ENCODE results near the gene GAL3ST1.

GAL3ST1 gene

GRCh38 chr22:30607939-30608338 lies 33.5 kb upstream of the GAL3ST1 start:
- no peaks in the 10 kb centered on the region for H3K9me3 ChIP-seq (ENCODE audit: control insufficient read depth, low read length)
- H3K9ac ChIP-seq (ENCODE audit: low read length): no peak overlapping the region
- no peaks in the 10 kb centered on the region for H3K36me3 ChIP-seq (ENCODE audit: control insufficient read depth, insufficient read depth, low read length, severe bottlenecking)
- no peaks in the 10 kb centered on the region for H3K27me3 ChIP-seq (replicated peaks; ENCODE audit: control insufficient read depth, insufficient read depth, low read length)
- DNase-seq (ENCODE audit: low read depth): no peak
- no peak overlapping the region for H3K4me3 ChIP-seq (ENCODE audit: low read length)
- H3K4me1 ChIP-seq (ENCODE audit: control insufficient read depth, insufficient read depth, low read length): peaks cover 29% of the 10 kb centered on the region

DNA sequence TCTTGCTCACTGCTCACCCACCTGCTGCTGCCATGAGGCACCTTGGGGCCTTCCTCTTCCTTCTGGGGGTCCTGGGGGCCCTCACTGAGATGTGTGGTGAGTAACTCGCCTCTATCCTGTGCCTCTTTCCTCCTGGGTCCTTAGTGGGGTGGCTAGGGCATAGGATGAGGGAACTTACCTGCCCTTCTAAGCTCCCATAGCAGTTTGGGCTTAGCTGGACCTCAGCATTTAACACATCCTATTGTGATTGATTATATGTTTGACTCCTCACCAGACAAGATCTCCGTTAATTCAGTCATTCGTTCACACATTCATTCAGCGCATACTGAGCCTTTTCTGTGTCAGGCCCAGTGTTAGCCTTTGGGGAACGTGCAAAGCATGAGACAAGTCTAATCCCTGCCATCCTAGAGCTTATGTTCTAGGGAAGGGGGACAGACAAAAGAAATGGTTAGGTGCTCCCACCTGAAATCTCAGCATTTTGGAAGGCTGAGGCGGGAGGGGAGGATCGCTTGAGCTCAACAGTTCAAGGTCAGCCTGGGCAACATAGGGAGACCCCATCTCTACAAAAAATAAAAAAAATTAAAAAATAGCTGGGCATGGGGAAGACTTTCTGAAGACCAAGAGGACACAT lies 33.0 kb upstream of the GAL3ST1 start:
- DNase-seq (ENCODE audit: low read depth): no peak
- H3K9me3 ChIP-seq (ENCODE audit: control insufficient read depth, low read length): no peaks in the 10 kb centered on the region
- peak overlapping the region; percentile 89 for H3K4me3 ChIP-seq (ENCODE audit: low read length)
- H3K4me1 ChIP-seq (ENCODE audit: control insufficient read depth, insufficient read depth, low read length): peaks cover 29% of the 10 kb centered on the region
- H3K9ac ChIP-seq (ENCODE audit: low read length): peak overlapping the region; percentile 86
- H3K36me3 ChIP-seq (ENCODE audit: control insufficient read depth, insufficient read depth, low read length, severe bottlenecking): no peaks in the 10 kb centered on the region
- no peaks in the 10 kb centered on the region for H3K27me3 ChIP-seq (replicated peaks; ENCODE audit: control insufficient read depth, insufficient read depth, low read length)

GRCh38 chr22:30606455-30607299 lies 32.2 kb upstream of the GAL3ST1 start, which contains the start of gene TCN2:
TSS of gene TCN2 (plus strand) at chr22:30607174. CDS start at chr22:30607332, 158 bp downstream.
- Histone ChIP-seq H3K27me3 (replicated peaks; ENCODE audit: control insufficient read depth, insufficient read depth, low read length) (no peaks in the 10 kb centered on the region), H3K4me3 (ENCODE audit: low read length) (peak within 1 kb of the TSS; percentile 89), H3K9ac (ENCODE audit: low read length) (peak within 1 kb of the TSS; percentile 86), H3K36me3 (ENCODE audit: control insufficient read depth, insufficient read depth, low read length, severe bottlenecking) (no peaks in the 10 kb centered on the region), H3K9me3 (ENCODE audit: control insufficient read depth, low read length) (no peaks in the 10 kb centered on the region), H3K4me1 (ENCODE audit: control insufficient read depth, insufficient read depth, low read length) (peaks cover 29% of the 10 kb centered on the region)
- peak; percentile 79 for DNase-seq (ENCODE audit: low read depth)

GRCh38 chr22:30605449-30606110 lies 31.1 kb upstream of the GAL3ST1 start:
- peaks cover 29% of the 10 kb centered on the region for H3K4me1 ChIP-seq (ENCODE audit: control insufficient read depth, insufficient read depth, low read length)
- peak overlapping the region; percentile 74 for H3K4me3 ChIP-seq (ENCODE audit: low read length)
- no peaks in the 10 kb centered on the region for H3K9me3 ChIP-seq (ENCODE audit: control insufficient read depth, low read length)
- peak overlapping the region; percentile 74 for H3K9ac ChIP-seq (ENCODE audit: low read length)
- no peaks in the 10 kb centered on the region for H3K27me3 ChIP-seq (replicated peaks; ENCODE audit: control insufficient read depth, insufficient read depth, low read length)
- no peaks in the 10 kb centered on the region for H3K36me3 ChIP-seq (ENCODE audit: control insufficient read depth, insufficient read depth, low read length, severe bottlenecking)
- DNase-seq (ENCODE audit: low read depth): peak; percentile 65

- no peak for DNase-seq (ENCODE audit: low read depth)
- H3K36me3 ChIP-seq (ENCODE audit: control insufficient read depth, insufficient read depth, low read length, severe bottlenecking): no peaks in the 10 kb centered on the region
- H3K9ac ChIP-seq (ENCODE audit: low read length): no peak overlapping the region
- no peaks in the 10 kb centered on the region for H3K9me3 ChIP-seq (ENCODE audit: control insufficient read depth, low read length)
- H3K4me1 ChIP-seq (ENCODE audit: control insufficient read depth, insufficient read depth, low read length): peaks cover 29% of the 10 kb centered on the region
- no peak overlapping the region for H3K4me3 ChIP-seq (ENCODE audit: low read length)
- no peaks in the 10 kb centered on the region for H3K27me3 ChIP-seq (replicated peaks; ENCODE audit: control insufficient read depth, insufficient read depth, low read length)
These were observed 30.3 kb upstream of the GAL3ST1 start for GRCh38 chr22:30604723-30605122.

DNA sequence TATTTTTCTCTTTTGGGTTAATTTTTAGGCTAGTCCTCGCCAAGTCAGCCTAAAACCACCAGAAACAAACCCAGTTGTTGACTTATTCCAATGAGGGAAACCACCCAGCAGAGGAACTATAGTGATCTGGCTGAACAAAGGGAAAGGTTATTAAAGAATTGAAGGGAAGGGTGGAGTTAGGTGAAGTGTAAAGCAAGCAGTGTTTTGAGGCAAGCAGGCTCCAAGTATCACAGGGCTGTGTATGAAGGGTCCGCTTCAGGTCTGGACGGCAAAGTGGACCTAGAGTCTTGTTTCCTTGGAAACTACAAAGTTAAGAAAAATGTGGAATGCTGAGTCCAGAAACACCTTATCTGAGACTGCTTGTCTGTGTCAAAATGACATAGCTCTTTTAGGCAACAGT lies 29.3 kb upstream of the GAL3ST1 start:
- Histone ChIP-seq H3K4me3 (ENCODE audit: low read length) (no peak overlapping the region), H3K4me1 (ENCODE audit: control insufficient read depth, insufficient read depth, low read length) (peaks cover 21% of the 10 kb centered on the region), H3K27me3 (replicated peaks; ENCODE audit: control insufficient read depth, insufficient read depth, low read length) (no peaks in the 10 kb centered on the region), H3K36me3 (ENCODE audit: control insufficient read depth, insufficient read depth, low read length, severe bottlenecking) (no peaks in the 10 kb centered on the region), H3K9ac (ENCODE audit: low read length) (no peak overlapping the region), H3K9me3 (ENCODE audit: control insufficient read depth, low read length) (no peaks in the 10 kb centered on the region)
- no peak for DNase-seq (ENCODE audit: low read depth)

- H3K4me3 ChIP-seq (ENCODE audit: low read length): no peak overlapping the region
- H3K36me3 ChIP-seq (ENCODE audit: control insufficient read depth, insufficient read depth, low read length, severe bottlenecking): no peaks in the 10 kb centered on the region
- no peaks in the 10 kb centered on the region for H3K9me3 ChIP-seq (ENCODE audit: control insufficient read depth, low read length)
- no peaks in the 10 kb centered on the region for H3K27me3 ChIP-seq (replicated peaks; ENCODE audit: control insufficient read depth, insufficient read depth, low read length)
- DNase-seq (ENCODE audit: low read depth): peak; percentile 18
- H3K9ac ChIP-seq (ENCODE audit: low read length): no peak overlapping the region
- peaks cover 12% of the 10 kb centered on the region for H3K4me1 ChIP-seq (ENCODE audit: control insufficient read depth, insufficient read depth, low read length)
These were observed 27.6 kb upstream of the GAL3ST1 start for GRCh38 chr22:30602049-30602448.

DNA sequence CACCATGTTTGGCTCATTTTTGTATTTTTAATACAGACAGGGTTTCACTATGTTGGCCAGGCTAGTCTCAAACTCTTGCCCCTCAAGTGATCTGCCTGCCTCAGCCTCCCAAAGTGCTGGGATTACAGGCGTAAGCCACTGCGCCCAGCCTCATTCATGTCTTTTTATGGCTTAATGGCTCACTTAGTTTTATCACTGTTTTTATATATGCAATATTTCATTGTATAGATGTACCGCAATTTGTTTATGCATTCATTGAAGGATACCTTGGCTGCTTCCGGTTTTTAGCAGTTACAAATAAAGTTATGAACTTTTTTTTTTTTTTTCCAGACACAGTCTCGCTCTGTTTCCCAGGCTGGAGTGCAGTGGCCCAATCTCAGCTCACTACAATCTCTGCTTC lies 27.0 kb upstream of the GAL3ST1 start:
- Histone ChIP-seq H3K9me3 (ENCODE audit: control insufficient read depth, low read length) (no peaks in the 10 kb centered on the region), H3K36me3 (ENCODE audit: control insufficient read depth, insufficient read depth, low read length, severe bottlenecking) (no peaks in the 10 kb centered on the region), H3K4me3 (ENCODE audit: low read length) (no peak overlapping the region), H3K9ac (ENCODE audit: low read length) (no peak overlapping the region), H3K4me1 (ENCODE audit: control insufficient read depth, insufficient read depth, low read length) (peaks cover 11% of the 10 kb centered on the region), H3K27me3 (replicated peaks; ENCODE audit: control insufficient read depth, insufficient read depth, low read length) (no peaks in the 10 kb centered on the region)
- DNase-seq (ENCODE audit: low read depth): no peak

- Histone ChIP-seq H3K4me3 (ENCODE audit: low read length) (no peak overlapping the region), H3K36me3 (ENCODE audit: control insufficient read depth, insufficient read depth, low read length, severe bottlenecking) (no peaks in the 10 kb centered on the region), H3K27me3 (replicated peaks; ENCODE audit: control insufficient read depth, insufficient read depth, low read length) (no peaks in the 10 kb centered on the region), H3K9me3 (ENCODE audit: control insufficient read depth, low read length) (no peaks in the 10 kb centered on the region), H3K4me1 (ENCODE audit: control insufficient read depth, insufficient read depth, low read length) (peaks cover 7% of the 10 kb centered on the region), H3K9ac (ENCODE audit: low read length) (no peak overlapping the region)
- DNase-seq (ENCODE audit: low read depth): no peak
These were observed 26.5 kb upstream of the GAL3ST1 start for GRCh38 chr22:30600921-30601320.

GRCh38 chr22:30598986-30599385 lies 24.5 kb upstream of the GAL3ST1 start:
- DNase-seq (ENCODE audit: low read depth): no peak
- Histone ChIP-seq H3K9ac (ENCODE audit: low read length) (no peak overlapping the region), H3K4me3 (ENCODE audit: low read length) (no peak overlapping the region), H3K27me3 (replicated peaks; ENCODE audit: control insufficient read depth, insufficient read depth, low read length) (no peaks in the 10 kb centered on the region), H3K36me3 (ENCODE audit: control insufficient read depth, insufficient read depth, low read length, severe bottlenecking) (no peaks in the 10 kb centered on the region), H3K4me1 (ENCODE audit: control insufficient read depth, insufficient read depth, low read length) (no peaks in the 10 kb centered on the region), H3K9me3 (ENCODE audit: control insufficient read depth, low read length) (no peaks in the 10 kb centered on the region)

GRCh38 chr22:30596886-30597285 lies 22.4 kb upstream of the GAL3ST1 start:
- no peak overlapping the region for H3K4me3 ChIP-seq (ENCODE audit: low read length)
- H3K27me3 ChIP-seq (replicated peaks; ENCODE audit: control insufficient read depth, insufficient read depth, low read length): peaks cover 3% of the 10 kb centered on the region
- no peaks in the 10 kb centered on the region for H3K9me3 ChIP-seq (ENCODE audit: control insufficient read depth, low read length)
- no peak overlapping the region for H3K9ac ChIP-seq (ENCODE audit: low read length)
- DNase-seq (ENCODE audit: low read depth): no peak
- no peaks in the 10 kb centered on the region for H3K36me3 ChIP-seq (ENCODE audit: control insufficient read depth, insufficient read depth, low read length, severe bottlenecking)
- no peaks in the 10 kb centered on the region for H3K4me1 ChIP-seq (ENCODE audit: control insufficient read depth, insufficient read depth, low read length)
